Measurements from ENCODE around the gene BATF3.
A peak's percentile ranks its signal among the peaks of the same experiment; 100 is the strongest.

DNA sequence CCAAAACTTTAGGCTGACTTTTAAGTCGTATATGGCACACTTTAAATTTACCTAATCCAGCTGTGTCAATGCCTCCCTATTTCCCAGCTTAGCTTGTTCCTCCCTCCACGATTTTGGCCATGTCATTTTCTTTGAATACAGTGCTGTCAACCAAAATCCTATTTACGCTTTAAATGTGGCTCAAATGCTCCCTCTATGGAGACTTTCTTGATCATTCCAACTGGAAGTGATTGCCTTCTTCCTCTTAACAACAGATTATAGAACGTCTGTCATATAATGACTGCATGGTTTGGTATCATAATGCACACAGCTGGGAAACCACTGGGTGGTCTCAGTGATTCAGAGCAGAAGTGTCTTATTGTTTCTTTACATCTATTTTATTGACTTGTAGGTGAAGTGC, 18.9 kb upstream of the BATF3 start:
- no peak for TF ChIP-seq FOS (IDR thresholded peaks at IDR 0.05; ENCODE audit: low read depth, low read length)
- TF ChIP-seq, protein P1, sequence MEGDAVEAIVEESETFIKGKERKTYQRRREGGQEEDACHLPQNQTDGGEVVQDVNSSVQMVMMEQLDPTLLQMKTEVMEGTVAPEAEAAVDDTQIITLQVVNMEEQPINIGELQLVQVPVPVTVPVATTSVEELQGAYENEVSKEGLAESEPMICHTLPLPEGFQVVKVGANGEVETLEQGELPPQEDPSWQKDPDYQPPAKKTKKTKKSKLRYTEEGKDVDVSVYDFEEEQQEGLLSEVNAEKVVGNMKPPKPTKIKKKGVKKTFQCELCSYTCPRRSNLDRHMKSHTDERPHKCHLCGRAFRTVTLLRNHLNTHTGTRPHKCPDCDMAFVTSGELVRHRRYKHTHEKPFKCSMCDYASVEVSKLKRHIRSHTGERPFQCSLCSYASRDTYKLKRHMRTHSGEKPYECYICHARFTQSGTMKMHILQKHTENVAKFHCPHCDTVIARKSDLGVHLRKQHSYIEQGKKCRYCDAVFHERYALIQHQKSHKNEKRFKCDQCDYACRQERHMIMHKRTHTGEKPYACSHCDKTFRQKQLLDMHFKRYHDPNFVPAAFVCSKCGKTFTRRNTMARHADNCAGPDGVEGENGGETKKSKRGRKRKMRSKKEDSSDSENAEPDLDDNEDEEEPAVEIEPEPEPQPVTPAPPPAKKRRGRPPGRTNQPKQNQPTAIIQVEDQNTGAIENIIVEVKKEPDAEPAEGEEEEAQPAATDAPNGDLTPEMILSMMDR (conservative IDR thresholded peaks at IDR 0.05; ENCODE audit: low read depth, low read length) = 0 out of 2 replicates have a peak, but pooled peaks have one; percentile 24

Data from IMR-90 (cell line).